A673 (cell line): ENCODE measurements around the gene RASGRP2.

Experiments
- EZH2 ChIP-seq: fragments of 200-600 bp; sonication (generic); IDR thresholded peaks from 2 replicates; pipeline ENCODE4 v1.6.1; 2017; ENCODE audit warnings: borderline replicate concordance, low read depth, mild to moderate bottlenecking, mixed read lengths, antibody characterized with exemption, low read length; ENCODE audit not compliant: poor library complexity, severe bottlenecking
- TF ChIP-seq, protein P1 (sequence below): fragments of 300-800, 200-600 bp; sonication (generic); conservative IDR thresholded peaks from 2 replicates; pipeline ENCODE4 v1.5.1; 2017; ENCODE audit warnings: low read depth, mild to moderate bottlenecking, antibody characterized with exemption, low read length, moderate library complexity, mixed read lengths

DNA sequence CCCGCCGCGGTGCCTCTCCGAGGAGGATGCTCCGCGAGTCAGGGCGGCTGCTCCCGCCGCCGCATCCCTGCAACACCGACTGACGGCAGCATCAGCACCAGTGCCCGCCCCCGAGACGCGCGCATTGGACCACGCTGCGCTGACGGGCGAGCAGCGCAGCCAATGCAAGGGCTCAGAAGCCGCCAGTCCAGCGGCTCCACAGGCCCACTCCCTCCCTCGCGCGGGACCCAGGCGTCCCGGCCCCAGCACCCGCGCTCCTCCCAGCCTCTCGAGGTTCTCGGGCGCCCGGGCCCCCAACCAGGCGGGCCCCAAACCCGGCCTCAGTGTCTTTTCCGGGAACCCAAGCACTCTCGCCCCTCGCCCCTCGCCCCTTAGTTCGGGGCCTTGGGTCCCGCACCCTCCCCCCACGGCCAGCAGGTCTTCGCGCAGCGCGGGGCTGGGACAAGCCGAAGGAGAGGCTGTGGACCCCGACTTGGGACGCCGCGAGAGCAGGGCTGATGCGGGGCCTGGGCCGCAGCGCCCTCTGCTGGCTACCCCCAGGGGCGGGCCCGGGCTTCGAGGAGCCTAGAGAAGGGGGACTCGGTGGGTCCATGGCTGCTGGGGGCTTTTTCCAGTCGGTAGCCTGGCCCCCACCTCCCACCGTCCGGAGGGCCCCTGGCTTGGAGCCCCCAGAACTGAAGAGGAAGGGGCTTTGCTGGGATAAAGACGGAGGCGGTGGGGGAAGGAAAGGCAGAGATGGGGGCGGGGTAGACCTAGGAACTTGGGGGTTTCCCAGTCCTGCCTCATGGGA, 20.6 kb downstream of the RASGRP2 start, which contains the start of gene NRXN2:
- TF ChIP-seq, protein P1, sequence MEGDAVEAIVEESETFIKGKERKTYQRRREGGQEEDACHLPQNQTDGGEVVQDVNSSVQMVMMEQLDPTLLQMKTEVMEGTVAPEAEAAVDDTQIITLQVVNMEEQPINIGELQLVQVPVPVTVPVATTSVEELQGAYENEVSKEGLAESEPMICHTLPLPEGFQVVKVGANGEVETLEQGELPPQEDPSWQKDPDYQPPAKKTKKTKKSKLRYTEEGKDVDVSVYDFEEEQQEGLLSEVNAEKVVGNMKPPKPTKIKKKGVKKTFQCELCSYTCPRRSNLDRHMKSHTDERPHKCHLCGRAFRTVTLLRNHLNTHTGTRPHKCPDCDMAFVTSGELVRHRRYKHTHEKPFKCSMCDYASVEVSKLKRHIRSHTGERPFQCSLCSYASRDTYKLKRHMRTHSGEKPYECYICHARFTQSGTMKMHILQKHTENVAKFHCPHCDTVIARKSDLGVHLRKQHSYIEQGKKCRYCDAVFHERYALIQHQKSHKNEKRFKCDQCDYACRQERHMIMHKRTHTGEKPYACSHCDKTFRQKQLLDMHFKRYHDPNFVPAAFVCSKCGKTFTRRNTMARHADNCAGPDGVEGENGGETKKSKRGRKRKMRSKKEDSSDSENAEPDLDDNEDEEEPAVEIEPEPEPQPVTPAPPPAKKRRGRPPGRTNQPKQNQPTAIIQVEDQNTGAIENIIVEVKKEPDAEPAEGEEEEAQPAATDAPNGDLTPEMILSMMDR = peak; percentile 100
- TF ChIP-seq EZH2 = no peak
